Measurements from ENCODE around the gene PLGRKT. TPM values are rescaled to one million over a fixed set of nuclear protein-coding genes. Genes with fewer than 3 reads are reported as not detected.

The PLGRKT gene
- total and polyA plus RNA-seq, 11 donors: 20.8 to 37.2 (median 31.0) TPM

DNA sequence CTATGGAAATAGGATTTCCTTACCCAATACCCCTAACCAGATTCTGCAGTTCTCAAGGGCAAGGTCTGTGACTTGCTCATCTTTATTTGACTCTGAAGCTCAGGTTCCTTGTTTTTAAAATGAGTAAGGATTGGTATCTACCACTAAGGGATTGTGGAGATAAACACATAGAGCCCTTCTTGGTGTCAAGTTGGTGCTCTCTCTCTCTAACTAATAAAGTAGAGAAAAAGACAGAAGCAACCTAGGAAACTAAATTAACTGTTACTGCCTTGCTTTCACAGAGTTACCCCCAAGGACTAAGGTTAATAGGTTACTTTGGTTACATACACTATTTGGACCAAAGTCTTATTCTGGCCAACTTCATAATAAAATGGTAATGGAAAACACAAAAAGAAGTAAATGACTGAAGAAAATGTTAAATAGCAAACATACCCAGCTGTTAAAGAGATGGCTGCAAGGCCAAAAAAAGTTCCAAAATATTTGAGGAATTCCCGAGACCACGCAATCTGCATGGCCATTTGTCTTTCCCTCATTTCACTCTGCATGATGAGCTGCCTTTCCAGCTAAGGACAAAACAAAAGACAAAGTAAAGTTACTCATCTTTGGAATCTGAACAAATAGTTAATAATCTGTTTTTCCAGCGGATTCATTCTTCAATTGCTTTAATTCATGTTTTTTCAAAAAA is 76.3 kb downstream of the PLGRKT start:
- no peaks in the 10 kb centered on the region for H3K27me3 ChIP-seq
- H3K9me3 ChIP-seq: no peaks in the 10 kb centered on the region
- peaks cover 0 to 26% (median 2%) of the 10 kb centered on the region in 12 donors for H3K4me1 ChIP-seq
- intact Hi-C loops (cut with DNase I): no loop called here
- 75 to 88% (median 86%) methylated on average over 3 of the region's 3 CpGs for WGBS, 4 donors
- no peak for TF ChIP-seq POLR2A (IDR thresholded peaks at IDR 0.05)
- TF ChIP-seq, protein P1, sequence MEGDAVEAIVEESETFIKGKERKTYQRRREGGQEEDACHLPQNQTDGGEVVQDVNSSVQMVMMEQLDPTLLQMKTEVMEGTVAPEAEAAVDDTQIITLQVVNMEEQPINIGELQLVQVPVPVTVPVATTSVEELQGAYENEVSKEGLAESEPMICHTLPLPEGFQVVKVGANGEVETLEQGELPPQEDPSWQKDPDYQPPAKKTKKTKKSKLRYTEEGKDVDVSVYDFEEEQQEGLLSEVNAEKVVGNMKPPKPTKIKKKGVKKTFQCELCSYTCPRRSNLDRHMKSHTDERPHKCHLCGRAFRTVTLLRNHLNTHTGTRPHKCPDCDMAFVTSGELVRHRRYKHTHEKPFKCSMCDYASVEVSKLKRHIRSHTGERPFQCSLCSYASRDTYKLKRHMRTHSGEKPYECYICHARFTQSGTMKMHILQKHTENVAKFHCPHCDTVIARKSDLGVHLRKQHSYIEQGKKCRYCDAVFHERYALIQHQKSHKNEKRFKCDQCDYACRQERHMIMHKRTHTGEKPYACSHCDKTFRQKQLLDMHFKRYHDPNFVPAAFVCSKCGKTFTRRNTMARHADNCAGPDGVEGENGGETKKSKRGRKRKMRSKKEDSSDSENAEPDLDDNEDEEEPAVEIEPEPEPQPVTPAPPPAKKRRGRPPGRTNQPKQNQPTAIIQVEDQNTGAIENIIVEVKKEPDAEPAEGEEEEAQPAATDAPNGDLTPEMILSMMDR (IDR thresholded peaks at IDR 0.05): no peak
- DNase-seq: no peak
- peaks cover 0 to 10% (median 0%) of the 10 kb centered on the region in 9 donors for H3K36me3 ChIP-seq
- H3K27ac ChIP-seq: no peak overlapping the region
- ATAC-seq: no peak
- H3K4me3 ChIP-seq: no peak overlapping the region

DNA sequence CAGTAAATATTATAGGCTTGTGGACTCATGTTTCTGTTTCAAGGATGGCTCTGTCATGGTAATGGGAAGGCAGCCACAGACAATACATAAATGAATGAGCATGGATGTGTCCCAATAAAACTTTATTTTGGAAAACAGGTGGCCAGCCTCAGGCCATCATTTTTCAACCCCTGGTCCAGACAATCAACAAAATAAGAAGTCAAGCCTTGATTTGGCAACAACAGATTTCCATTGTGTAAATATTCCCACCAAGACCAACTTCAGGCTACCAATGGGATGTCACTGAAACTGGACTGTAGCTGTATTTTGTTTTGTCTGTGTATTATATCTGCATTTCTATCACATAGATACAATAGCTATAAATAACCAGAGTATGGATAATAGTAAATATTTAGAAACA is 77.4 kb downstream of the PLGRKT start:
- Histone ChIP-seq H3K4me1 (peaks cover 0 to 31% (median 2%) of the 10 kb centered on the region in 12 donors), H3K9me3 (no peaks in the 10 kb centered on the region), H3K36me3 (peaks cover 0 to 10% (median 0%) of the 10 kb centered on the region in 9 donors), H3K27ac (no peak overlapping the region), H3K4me3 (no peak overlapping the region), H3K27me3 (no peaks in the 10 kb centered on the region)
- DNase-seq (no peak), ATAC-seq (no peak)
- intact Hi-C loops (cut with DNase I): no loop called here
- TF ChIP-seq POLR2A (IDR thresholded peaks at IDR 0.05): no peak

DNA sequence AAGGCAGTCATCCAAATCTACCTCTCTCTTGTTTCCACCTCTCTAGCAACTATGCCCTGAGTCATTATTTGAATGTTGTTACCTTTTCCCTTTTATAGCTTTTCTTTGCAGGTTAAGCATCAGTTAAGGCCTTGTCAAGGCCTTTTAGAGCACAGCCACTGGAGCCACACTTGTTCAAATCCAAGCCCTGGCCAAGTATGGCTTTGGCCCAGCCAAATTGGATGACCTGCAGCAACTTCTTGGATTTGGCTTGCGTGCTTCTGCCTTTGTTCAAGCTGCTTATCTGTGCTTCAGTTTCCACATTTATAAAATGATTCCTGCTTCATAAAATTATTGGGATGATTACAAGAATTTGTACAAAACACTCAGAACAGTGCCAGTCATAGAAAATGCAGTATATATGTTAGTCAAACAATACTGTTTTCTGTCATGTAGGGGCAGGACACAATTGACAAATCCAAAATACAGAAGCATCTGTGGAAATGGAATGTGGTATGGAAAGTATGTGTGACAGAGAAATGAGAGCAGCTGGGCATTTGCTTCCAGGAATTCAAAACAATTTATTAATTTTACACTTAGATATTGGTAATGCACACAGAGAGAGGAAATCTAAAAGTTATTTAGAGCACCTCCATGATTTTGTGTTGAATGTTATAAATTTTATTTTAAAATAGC is 80.2 kb downstream of the PLGRKT start:
- peak; percentile 13 to 38 (median 37) for DNase-seq
- TF ChIP-seq, protein P1 (IDR thresholded peaks at IDR 0.05): no peak
- TF ChIP-seq POLR2A (IDR thresholded peaks at IDR 0.05): no peak
- intact Hi-C loops (cut with DNase I): no loop called here
- Histone ChIP-seq H3K27me3 (no peaks in the 10 kb centered on the region), H3K36me3 (peaks cover 0 to 10% (median 0%) of the 10 kb centered on the region in 9 donors), H3K9me3 (no peaks in the 10 kb centered on the region), H3K4me1 (peaks cover 0 to 30% (median 5%) of the 10 kb centered on the region in 12 donors), H3K27ac (peak overlapping the region in 5 of 12 donors; percentile 7 to 45 (median 34)), H3K4me3 (no peak overlapping the region)
- ATAC-seq: peak in 3 of 4 donors; percentile 47 to 74 (median 64)
- WGBS, 4 donors: 22 to 55% (median 41%) methylated on average over 1 of the region's 1 CpG

DNA sequence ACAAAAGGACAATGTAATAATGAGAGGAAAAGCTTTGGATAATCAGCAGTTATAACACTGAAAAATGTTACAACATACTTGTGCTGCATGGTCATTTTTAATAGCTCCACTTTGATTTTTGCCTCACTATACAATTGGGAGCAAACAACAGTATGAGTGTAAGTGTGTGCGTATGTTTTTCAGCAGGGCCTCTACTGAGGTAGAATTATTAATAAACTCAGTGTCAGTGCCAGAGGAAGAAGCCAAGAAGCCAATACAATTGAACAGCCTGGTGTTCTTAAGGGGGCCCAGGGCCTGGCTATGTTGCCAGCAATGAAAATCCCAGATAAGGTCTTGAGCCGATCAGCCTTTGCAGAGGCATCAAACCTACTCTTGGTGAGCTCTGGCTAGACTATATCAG is 81.9 kb downstream of the PLGRKT start:
- ATAC-seq (peak in 3 of 4 donors; percentile 54 to 90 (median 82)), DNase-seq (no peak)
- peak overlapping the region in 3 of 12 donors; percentile 2 to 9 (median 6) for H3K27ac ChIP-seq
- intact Hi-C loops (cut with DNase I): no loop called here
- peaks cover 0 to 27% (median 5%) of the 10 kb centered on the region in 12 donors for H3K4me1 ChIP-seq
- no peaks in the 10 kb centered on the region for H3K9me3 ChIP-seq
- no peaks in the 10 kb centered on the region for H3K27me3 ChIP-seq
- peaks cover 0 to 10% (median 0%) of the 10 kb centered on the region in 9 donors for H3K36me3 ChIP-seq
- TF ChIP-seq, protein P1 (IDR thresholded peaks at IDR 0.05): no peak
- TF ChIP-seq POLR2A (IDR thresholded peaks at IDR 0.05): no peak
- H3K4me3 ChIP-seq: no peak overlapping the region
- WGBS, 4 donors: 43 to 58% (median 50%) methylated on average over 2 of the region's 2 CpGs
